Activated CD8-positive, alpha-beta T cell treated with anti-CD3 and anti-CD28 coated beads, Interleukin-2, amount 10 ng/mL, durations not matched to agents 7 days and 5 days (primary cell): ENCODE measurements around the gene SHB. TPM values are rescaled to one million over a fixed set of nuclear protein-coding genes. Genes with fewer than 3 reads are reported as not detected.

ENCODE experiments used
- ATAC-seq: fragments of 150-1000 bp; cut with Tn5 transposase; one replicate; pipeline ENCODE4 v1.10.0; 2021; ENCODE audit warnings: moderate library complexity
- CTCF ChIA-PET: fragments of 350-600 bp; sonication (Branson Sonifier 250); formaldehyde crosslinking; loops from one replicate; lab custom pipeline; 2021; ENCODE audit warnings: antibody characterized with exemption; lab: Charles Lee
- POLR2A ChIA-PET: fragments of 350-600 bp; sonication (Branson Sonifier 250); formaldehyde crosslinking; loops from one replicate; lab custom pipeline; 2021; ENCODE audit warnings: antibody characterized with exemption; lab: Charles Lee
- DNase-seq: peaks from one replicate; pipeline ENCODE4 v3.0.0-alpha.2; 2020
- H3K27ac Mint-ChIP-seq: one replicate; pipeline ENCODE4 v1.8.0; 2021; ENCODE audit warnings: mild to moderate bottlenecking, mixed read lengths
- H3K27me3 Mint-ChIP-seq: one replicate; pipeline ENCODE4 v1.8.0; 2021; ENCODE audit warnings: low read depth, mixed read lengths
- H3K36me3 Mint-ChIP-seq: one replicate; pipeline ENCODE4 v1.8.0; 2021; ENCODE audit warnings: low read depth, mixed read lengths
- H3K4me1 Mint-ChIP-seq: one replicate; pipeline ENCODE4 v1.8.0; 2021; ENCODE audit warnings: low read depth, mixed read lengths
- H3K4me3 Mint-ChIP-seq: one replicate; pipeline ENCODE4 v1.8.0; 2021; ENCODE audit warnings: mild to moderate bottlenecking, mixed read lengths
- H3K9me3 Mint-ChIP-seq: one replicate; pipeline ENCODE4 v1.8.0; 2022; ENCODE audit warnings: mixed read lengths; ENCODE audit not compliant: insufficient read depth
- total RNA-seq, 2 experiments: library from RNA; stranded (reverse); gene quantifications; one replicate each; pipeline ENCODE4 v1.2.3, GENCODE V29; 2021

SHB gene
- total RNA-seq, 2 experiments from 2014 or later: 0.57 to 0.58 TPM

DNA sequence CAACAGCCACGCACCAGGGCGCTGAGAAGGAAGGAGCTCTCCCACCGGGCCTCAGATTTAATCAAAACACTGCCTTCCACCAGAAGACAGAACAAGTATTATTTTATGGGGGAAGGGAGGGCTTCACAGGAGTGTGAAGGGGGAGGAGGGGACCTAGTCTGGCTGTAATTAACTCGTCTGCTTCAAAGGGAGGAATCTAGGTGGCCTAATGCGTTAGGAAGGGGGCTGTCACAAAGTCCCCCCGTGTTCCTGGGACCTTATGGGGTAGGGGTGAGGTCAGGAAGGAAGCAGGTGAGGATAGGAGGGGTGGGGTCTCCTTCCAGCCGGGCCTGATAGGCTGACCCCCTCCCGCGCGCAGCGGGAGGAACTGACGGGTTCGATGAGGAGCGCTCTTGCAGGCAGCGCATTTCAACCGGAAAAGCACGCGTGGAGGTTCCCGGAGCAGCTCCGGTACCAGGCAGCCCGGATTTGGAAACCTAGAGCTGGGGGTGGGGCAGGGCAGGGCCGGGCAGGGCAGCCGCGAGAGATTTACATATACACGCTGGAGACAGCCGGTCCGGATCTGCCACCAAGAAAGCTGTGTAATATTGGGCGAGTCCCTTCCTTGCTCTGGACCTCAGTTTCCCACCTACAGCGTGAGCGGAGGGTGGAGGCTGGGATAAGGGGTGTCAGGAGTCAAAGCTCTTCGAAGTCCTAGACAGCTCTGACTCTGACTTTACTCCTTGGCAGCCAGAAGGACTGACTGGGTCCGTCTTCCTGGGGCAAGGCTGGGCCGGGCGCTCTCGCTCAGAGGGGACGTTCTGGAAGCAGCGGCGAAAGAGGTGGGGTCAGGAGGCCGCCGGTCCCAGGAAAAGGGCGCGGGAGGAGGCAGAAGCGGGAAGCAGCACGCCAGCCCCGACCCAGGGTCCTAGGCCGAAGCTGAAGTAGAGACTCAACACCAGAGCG, 1.8 kb downstream of the SHB start:
- no peak for DNase-seq
- POLR2A ChIA-PET: no interaction called here
- Mint-ChIP-seq H3K27ac (no peak overlapping the region), H3K4me3 (peak overlapping the region; percentile 69), H3K27me3 (peaks cover 50% of the 10 kb centered on the region), H3K4me1 (peaks cover 29% of the 10 kb centered on the region), H3K9me3 (no peaks in the 10 kb centered on the region), H3K36me3 (no peaks in the 10 kb centered on the region)
- CTCF ChIA-PET: no interaction called here
- ATAC-seq: no peak

DNA sequence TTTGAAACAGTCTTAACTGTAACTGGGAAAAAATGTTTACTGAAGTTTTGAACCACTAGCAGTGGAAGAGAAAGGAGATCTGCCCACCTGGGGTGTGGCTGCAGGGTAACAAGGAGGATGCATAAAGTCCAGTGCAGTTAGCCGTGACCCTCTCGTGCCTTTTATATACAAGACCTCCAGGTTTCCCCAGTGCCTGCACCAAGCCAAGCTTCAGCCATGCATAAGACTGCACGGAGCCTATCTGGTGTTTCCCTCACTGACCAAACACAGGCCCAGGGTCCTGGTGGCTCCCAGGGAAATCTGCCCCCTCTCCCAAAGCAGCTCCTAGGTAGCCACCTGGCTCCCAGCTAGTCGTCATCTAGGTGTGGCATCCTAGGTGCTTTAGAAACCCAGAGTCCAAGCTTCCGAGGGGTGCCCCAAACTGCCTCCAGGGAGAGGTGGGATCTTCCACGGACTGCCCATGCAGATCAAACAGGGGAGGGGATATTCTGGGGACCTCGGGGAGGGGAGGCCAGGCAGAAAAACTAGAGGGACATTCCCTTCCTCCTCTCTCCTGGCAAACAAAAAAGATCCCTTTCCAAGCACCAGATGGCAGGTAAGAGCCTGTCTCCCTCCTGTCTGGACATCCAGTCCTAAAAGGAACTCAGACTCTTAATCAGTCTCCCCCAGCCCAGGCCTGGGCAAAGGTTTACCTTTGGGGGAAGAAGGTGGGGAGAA, 2.7 kb downstream of the SHB start:
- no peak for ATAC-seq
- H3K9me3 Mint-ChIP-seq: no peaks in the 10 kb centered on the region
- H3K36me3 Mint-ChIP-seq: no peaks in the 10 kb centered on the region
- H3K4me3 Mint-ChIP-seq: peak overlapping the region; percentile 69
- DNase-seq: no peak
- CTCF ChIA-PET: no interaction called here
- peaks cover 48% of the 10 kb centered on the region for H3K27me3 Mint-ChIP-seq
- H3K4me1 Mint-ChIP-seq: peaks cover 28% of the 10 kb centered on the region
- POLR2A ChIA-PET: no interaction called here
- H3K27ac Mint-ChIP-seq: no peak overlapping the region

DNA sequence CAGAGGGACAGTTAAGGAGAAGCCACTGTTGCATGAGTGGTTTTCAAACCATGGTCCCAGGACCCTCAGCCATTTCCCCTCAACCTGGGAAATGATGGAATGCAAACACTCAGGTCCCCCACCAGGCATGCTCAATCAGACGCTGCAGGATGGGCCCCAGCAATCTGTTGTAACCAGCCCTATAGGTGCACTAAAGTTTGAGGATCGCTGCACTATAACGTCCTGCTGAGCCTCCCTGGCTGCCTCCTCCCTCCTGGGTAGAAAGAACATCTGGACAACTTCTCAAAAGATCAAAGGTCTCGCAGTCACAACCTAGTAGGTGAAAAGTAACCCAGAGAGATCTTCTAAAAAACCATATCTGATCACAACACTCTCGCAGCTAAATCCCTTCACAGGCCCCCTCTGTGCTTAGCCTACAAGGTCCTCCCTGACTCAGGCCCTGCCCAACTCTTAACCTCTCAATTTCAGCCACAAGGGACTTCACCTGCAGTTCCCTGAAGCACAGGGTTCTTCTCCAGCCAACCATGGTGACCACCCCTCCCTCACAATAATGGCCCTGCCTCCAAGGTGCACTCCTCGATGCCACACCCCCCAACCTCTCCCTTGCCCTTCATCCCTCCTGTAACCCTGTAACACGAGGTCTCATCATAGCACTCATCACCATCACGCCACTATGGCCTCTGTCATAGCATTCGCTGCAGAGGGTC, 3.5 kb downstream of the SHB start:
- no peak for ATAC-seq
- ChIA-PET CTCF (no interaction called here), POLR2A (no interaction called here)
- Mint-ChIP-seq H3K27ac (no peak overlapping the region), H3K4me3 (no peak overlapping the region), H3K9me3 (no peaks in the 10 kb centered on the region), H3K36me3 (no peaks in the 10 kb centered on the region), H3K27me3 (peaks cover 40% of the 10 kb centered on the region), H3K4me1 (peaks cover 20% of the 10 kb centered on the region)
- DNase-seq: no peak

DNA sequence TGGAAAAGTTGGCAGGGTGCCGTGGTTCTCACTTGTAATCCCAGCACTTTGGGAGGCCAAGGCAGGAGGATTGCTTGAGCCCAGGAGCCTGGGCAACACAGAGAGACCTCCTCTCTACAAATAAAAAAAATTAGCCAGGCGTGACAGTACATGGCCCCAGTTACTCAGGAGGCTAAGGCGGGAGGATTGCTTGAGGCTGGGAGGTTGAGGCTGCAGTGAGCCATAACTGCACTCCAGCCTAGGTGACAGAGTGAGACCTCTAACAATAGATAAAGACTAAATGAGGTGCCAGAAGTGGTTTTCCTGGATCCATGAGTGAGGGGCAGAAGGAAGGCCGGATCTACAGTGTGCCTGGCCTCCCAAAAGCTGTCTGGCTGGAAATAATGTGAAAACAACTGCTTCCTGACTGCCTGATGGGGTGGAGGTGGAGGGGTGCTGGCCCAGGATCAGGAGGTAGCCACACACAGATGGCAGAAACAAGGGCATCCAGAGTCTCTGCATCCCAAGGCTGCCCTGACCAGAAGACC, 4.1 kb downstream of the SHB start:
- POLR2A ChIA-PET: no interaction called here

DNA sequence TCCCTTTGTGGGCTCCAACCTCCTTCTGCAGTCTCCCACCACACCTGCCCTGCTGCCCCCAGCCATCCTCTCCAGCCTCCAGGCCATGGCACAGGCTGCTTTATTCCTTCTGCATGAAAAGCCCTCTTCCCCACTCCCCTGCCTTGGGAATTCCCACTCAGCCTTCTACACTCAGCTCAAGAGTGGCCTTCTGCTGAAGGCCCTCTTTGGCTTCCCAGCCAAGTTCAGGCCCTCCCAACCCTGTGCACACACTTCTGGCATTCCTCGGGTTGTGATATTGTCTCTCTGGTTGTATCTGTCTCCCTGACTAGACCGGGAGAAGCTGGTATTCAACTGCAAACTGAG, 5.7 kb downstream of the SHB start:
- peaks cover 10% of the 10 kb centered on the region for H3K4me1 Mint-ChIP-seq
- DNase-seq (no peak), ATAC-seq (no peak)
- no peaks in the 10 kb centered on the region for H3K36me3 Mint-ChIP-seq
- peaks cover 36% of the 10 kb centered on the region for H3K27me3 Mint-ChIP-seq
- no peak overlapping the region for H3K27ac Mint-ChIP-seq
- H3K4me3 Mint-ChIP-seq: no peak overlapping the region
- no peaks in the 10 kb centered on the region for H3K9me3 Mint-ChIP-seq
- CTCF ChIA-PET: no interaction called here
- POLR2A ChIA-PET: no interaction called here

More for the DNA sequence above, 4.1 kb downstream of the SHB start:
- H3K9me3 Mint-ChIP-seq: no peaks in the 10 kb centered on the region
- no peak for ATAC-seq
- H3K4me1 Mint-ChIP-seq: peaks cover 15% of the 10 kb centered on the region
- H3K27me3 Mint-ChIP-seq: peaks cover 38% of the 10 kb centered on the region
- no peak for DNase-seq
- H3K27ac Mint-ChIP-seq: no peak overlapping the region
- no peak overlapping the region for H3K4me3 Mint-ChIP-seq
- CTCF ChIA-PET: no interaction called here
- H3K36me3 Mint-ChIP-seq: no peaks in the 10 kb centered on the region

DNA sequence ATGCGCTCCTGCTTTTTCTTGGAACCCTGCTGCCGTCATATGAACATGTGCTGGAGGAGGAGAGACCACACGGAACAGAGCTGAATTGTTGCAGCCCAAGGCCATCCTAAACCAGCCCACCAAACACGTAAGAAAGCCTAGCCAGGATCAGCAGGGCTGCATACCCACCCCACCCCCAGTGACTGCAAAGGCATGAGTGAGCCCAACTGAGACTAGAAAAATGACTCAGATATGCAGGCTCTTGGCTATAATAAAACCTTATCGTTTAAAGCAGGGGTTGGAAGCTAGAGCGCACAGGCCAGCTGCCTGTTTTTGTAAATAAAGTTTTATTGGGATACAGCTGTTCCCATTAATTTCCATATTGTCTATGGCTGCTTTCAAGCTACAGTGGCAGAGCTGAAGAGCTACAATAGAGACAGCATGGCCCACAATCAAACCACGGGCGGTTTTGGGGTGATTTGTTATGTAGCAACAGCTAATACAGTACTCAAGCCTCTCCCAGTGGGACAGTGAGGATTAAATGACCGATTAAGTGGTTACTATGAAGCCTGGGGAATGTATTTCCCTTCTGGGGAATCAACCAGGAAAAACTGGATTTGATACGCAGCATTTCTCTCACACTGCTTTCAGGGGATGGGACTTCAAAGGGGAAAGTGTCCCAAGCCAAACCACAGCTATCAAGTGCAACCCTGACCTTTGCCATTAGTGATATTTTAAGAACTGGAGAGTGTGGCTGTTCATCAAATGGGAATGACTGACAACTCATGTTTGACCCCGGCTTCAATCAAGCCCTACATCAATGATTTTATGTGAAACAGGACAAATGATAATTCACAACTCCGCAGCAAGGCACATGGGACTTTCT, 6.3 kb downstream of the SHB start:
- Mint-ChIP-seq H3K27me3 (peaks cover 34% of the 10 kb centered on the region), H3K4me3 (no peak overlapping the region), H3K27ac (no peak overlapping the region), H3K4me1 (peaks cover 10% of the 10 kb centered on the region), H3K9me3 (no peaks in the 10 kb centered on the region), H3K36me3 (no peaks in the 10 kb centered on the region)
- no peak for DNase-seq
- ChIA-PET CTCF (interaction anchor here (1.0 to 1.1 kb wide), 2 partner anchors 8 to 149 kb away, joined by 3 to 5 read pairs; no protein-coding TSS in a partner anchor), POLR2A (no interaction called here)
- ATAC-seq: no peak

DNA sequence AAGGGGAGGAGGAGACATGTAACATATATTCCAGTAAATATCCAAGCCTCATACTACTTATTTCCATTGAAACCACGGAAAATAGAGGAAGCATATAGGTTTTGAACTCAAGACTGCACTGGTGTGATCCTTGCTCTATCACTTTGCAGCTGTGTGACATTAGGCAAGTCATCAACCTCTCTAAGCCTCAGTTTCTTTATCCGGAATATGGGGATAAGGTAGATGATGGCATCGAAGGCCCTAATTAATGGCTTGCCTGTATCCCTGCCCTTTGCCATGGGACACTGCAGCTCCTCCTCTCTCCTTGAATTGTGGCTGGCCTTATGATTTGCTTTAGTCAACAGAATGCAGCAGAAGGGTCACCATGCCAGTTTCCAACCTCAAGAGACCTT, 6.9 kb downstream of the SHB start:
- peaks cover 28% of the 10 kb centered on the region for H3K27me3 Mint-ChIP-seq
- no peak overlapping the region for H3K4me3 Mint-ChIP-seq
- DNase-seq (no peak), ATAC-seq (no peak)
- no peaks in the 10 kb centered on the region for H3K36me3 Mint-ChIP-seq
- H3K27ac Mint-ChIP-seq: no peak overlapping the region
- CTCF ChIA-PET: interaction anchor here (1.0 to 1.1 kb wide), 2 partner anchors 9 to 149 kb away, joined by 3 to 5 read pairs; no protein-coding TSS in a partner anchor
- peaks cover 4% of the 10 kb centered on the region for H3K4me1 Mint-ChIP-seq
- POLR2A ChIA-PET: no interaction called here
- no peaks in the 10 kb centered on the region for H3K9me3 Mint-ChIP-seq

DNA sequence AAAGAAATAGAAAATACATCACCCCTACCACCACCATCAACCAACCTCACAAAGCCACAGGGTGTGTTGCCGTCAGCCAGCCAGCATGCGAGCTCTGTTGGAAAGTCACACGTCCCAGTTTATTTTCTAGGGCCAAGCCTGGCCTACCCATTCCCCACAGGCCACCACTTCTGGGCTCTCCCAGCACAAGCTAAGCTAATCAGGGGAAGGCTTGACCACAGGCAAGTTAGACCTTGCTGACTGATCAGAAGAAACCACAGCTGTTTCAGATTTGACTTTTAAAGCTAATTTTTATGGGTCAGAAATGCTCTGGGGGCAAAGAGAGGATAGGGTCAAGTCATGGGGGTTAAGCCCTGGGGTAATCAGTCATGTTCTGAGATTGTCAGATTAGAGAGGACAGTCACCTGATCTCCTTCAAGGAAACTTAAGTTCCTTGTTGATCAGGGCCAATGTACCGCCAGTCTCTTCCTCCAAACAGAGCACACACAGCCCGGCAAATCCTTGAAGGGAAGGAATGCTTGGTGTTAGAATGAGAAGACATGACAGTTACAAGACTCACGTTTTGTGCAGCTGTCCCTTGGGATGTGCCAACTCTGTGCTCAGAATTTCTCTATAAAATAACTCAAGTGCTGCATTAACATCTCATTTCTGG, 7.6 kb downstream of the SHB start:
- ChIA-PET CTCF (interaction anchor here (1.0 to 1.1 kb wide), 2 partner anchors 10 to 148 kb away, joined by 3 to 5 read pairs; no protein-coding TSS in a partner anchor), POLR2A (interaction anchor here (0.7 kb wide), 1 partner anchor 24 kb away, joined by 3 read pairs; no protein-coding TSS in a partner anchor)
- Mint-ChIP-seq H3K27me3 (peaks cover 21% of the 10 kb centered on the region), H3K36me3 (no peaks in the 10 kb centered on the region), H3K27ac (no peak overlapping the region), H3K4me1 (no peaks in the 10 kb centered on the region), H3K9me3 (no peaks in the 10 kb centered on the region), H3K4me3 (no peak overlapping the region)
- no peak for DNase-seq
- ATAC-seq: no peak

DNA sequence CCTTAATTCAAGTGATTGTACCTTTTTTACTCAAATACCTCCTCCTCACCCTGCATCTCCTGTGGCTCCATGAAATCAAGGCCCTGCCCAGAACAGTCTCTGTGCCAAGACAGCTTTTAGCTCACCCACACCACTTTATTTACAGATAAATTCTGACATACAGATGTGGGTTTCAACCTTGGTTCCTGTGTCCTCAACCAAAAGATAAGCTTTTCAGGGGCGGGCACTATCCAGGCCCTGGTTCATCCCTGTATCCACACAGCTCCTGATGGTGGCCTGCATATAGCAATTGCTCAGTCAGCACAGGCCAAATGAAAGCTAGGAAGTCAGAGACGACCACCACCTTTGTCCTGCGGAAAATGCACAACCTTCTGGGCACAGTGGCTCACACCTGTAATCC, 8.3 kb downstream of the SHB start:
- CTCF ChIA-PET: no interaction called here
- Mint-ChIP-seq H3K4me3 (no peak overlapping the region), H3K4me1 (no peaks in the 10 kb centered on the region), H3K9me3 (no peaks in the 10 kb centered on the region), H3K36me3 (no peaks in the 10 kb centered on the region), H3K27ac (no peak overlapping the region), H3K27me3 (peaks cover 14% of the 10 kb centered on the region)
- DNase-seq (no peak), ATAC-seq (no peak)
- POLR2A ChIA-PET: interaction anchor here (0.7 kb wide), 1 partner anchor 23 kb away, joined by 3 read pairs; no protein-coding TSS in a partner anchor

DNA sequence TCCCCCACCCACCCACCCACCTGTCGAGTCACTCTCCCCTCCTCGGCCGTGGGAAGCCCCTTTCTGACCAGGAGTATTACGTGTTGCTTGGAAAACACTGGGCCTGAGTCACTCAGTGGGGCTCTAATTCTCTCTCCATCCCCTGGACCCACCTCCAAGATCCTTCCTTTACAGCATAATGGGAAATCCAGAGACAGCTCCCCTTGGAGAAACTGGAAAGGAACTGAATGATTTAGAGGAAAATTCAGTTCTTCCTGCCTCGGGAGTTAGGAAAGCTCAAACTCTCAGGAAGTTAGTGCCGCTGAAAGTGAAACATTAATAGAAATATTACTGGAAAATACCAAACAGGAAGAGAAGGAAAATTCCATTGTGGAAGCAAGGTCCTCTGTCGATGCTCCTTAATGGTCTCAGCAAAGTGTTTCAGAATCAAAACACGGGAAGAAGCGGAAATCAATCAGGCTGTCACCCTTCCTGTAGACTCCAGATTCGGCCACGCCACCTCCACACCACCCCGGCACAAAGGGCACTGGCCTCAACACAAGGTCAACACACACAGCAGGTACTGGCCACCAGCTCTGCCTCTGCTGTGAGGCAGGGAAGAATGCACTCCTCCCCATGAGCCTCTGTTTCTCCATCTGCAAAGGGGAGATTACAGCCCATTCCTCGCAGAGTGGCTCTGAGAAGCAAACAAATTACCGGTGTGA, 9.6 kb downstream of the SHB start:
- POLR2A ChIA-PET: no interaction called here
- no peak for DNase-seq
- no peaks in the 10 kb centered on the region for H3K9me3 Mint-ChIP-seq

More for the DNA sequence above, 9.6 kb downstream of the SHB start:
- CTCF ChIA-PET: interaction anchor here (0.7 kb wide), 1 partner anchor 9 kb away, joined by 3 read pairs; no protein-coding TSS in a partner anchor
- Mint-ChIP-seq H3K27me3 (peaks cover 9% of the 10 kb centered on the region), H3K27ac (no peak overlapping the region), H3K4me3 (no peak overlapping the region), H3K36me3 (no peaks in the 10 kb centered on the region), H3K4me1 (no peaks in the 10 kb centered on the region)
- no peak for ATAC-seq
